Fibroblast of lung (primary cell): ENCODE data around the gene SNPH. TPM values are rescaled to one million over a fixed set of nuclear protein-coding genes. Genes with fewer than 3 reads are reported as not detected.

Experiments
- DNase-seq, 2 donors: peaks; one replicate each; pipeline versions ENCODE4 v3.0.0 to v3.0.0-alpha.2; 2010; ENCODE audit warnings: low read depth in 2 of 2
- H2AFZ ChIP-seq: 2 replicates; pipeline ENCODE4 v1.5.1; 2012; ENCODE audit warnings: low read length, control low read depth, inconsistent platforms
- H3K27ac ChIP-seq: 2 replicates; pipeline ENCODE4 v1.5.1; 2011; ENCODE audit warnings: low read length, control low read depth; ENCODE audit not compliant: insufficient read depth
- H3K27me3 ChIP-seq: 2 replicates; pipeline ENCODE4 v1.5.1; 2011; ENCODE audit warnings: mild to moderate bottlenecking, low read length; ENCODE audit not compliant: control insufficient read depth, insufficient read depth
- H3K36me3 ChIP-seq: 2 replicates; pipeline ENCODE4 v1.5.1; 2011; ENCODE audit warnings: low read length; ENCODE audit not compliant: control insufficient read depth, insufficient read depth
- H3K4me1 ChIP-seq: 2 replicates; pipeline ENCODE4 v1.5.1; 2011; ENCODE audit warnings: low read length; ENCODE audit not compliant: control insufficient read depth, insufficient read depth; ENCODE audit errors: extremely low read depth
- H3K4me2 ChIP-seq: 2 replicates; pipeline ENCODE4 v1.5.1; 2011; ENCODE audit warnings: low read length, control low read depth; ENCODE audit not compliant: insufficient read depth; ENCODE audit errors: extremely low read depth
- H3K4me3 ChIP-seq, 4 experiments: fragments of 200-600 bp in 1 of 4; sonication (generic) in 1 of 4; replicated peaks in 1 of 4; 2 replicates each; pipeline ENCODE4 v1.5.1; 2011 to 2016; ENCODE audit warnings: low read length in 4 of 4, low read depth in 3 of 4, mild to moderate bottlenecking in 3 of 4, control low read depth in 2 of 4, inconsistent platforms in 1 of 4, mixed read lengths in 1 of 4; ENCODE audit not compliant: insufficient read depth in 1 of 4; ENCODE audit errors: control extremely low read depth in 1 of 4
- H3K79me2 ChIP-seq: 2 replicates; pipeline ENCODE4 v1.5.1; 2012; ENCODE audit warnings: mild to moderate bottlenecking, low read length, inconsistent platforms; ENCODE audit not compliant: control insufficient read depth, insufficient read depth
- H3K9ac ChIP-seq: 2 replicates; pipeline ENCODE4 v1.5.1; 2011; ENCODE audit warnings: mild to moderate bottlenecking, low read length, control low read depth; ENCODE audit not compliant: insufficient read depth
- H3K9me3 ChIP-seq: 2 replicates; pipeline ENCODE4 v1.5.1; 2012; ENCODE audit warnings: low read depth, low read length; ENCODE audit not compliant: control insufficient read depth, insufficient read depth
- H4K20me1 ChIP-seq: 2 replicates; pipeline ENCODE4 v1.5.1; 2011; ENCODE audit warnings: low read length; ENCODE audit not compliant: control insufficient read depth, insufficient read depth; ENCODE audit errors: extremely low read depth
- CTCF ChIP-seq, 2 donors: IDR thresholded peaks in 1 of 2; conservative IDR thresholded peaks in 1 of 2; 1 replicate in 1 of 2; 2 replicates in 1 of 2; pipeline ENCODE4 v1.5.1; 2011 to 2012; ENCODE audit warnings: low read length in 2 of 2, control low read depth in 1 of 2, inconsistent platforms in 1 of 2, low read depth in 1 of 2, mild to moderate bottlenecking in 1 of 2
- EZH2 ChIP-seq: IDR thresholded peaks from 2 replicates; pipeline ENCODE4 v1.5.1; 2012; ENCODE audit warnings: low read length, control low read depth, mild to moderate bottlenecking; ENCODE audit errors: missing control alignments
- polyA plus RNA-seq, 2 donors: library from polyadenylated mRNA; depleted of rRNA in 1 of 2; stranded (reverse) in 1 of 2; unstranded in 1 of 2; fragments of >200 nt; gene quantifications; 2 replicates each; pipeline ENCODE4 v1.2.1, GENCODE V29; 2011 to 2012; ENCODE audit warnings: missing spikeins in 1 of 2
- total RNA-seq: library from RNA; depleted of rRNA; stranded (reverse); fragments of >200 nt; gene quantifications from 2 replicates; pipeline ENCODE4 v1.2.1, GENCODE V29; 2014

SNPH gene
- total and polyA plus RNA-seq, 2 donors (not counting 1 experiment from before 2014, with no cell fraction given) = 0.85 to 18.5 TPM

DNA sequence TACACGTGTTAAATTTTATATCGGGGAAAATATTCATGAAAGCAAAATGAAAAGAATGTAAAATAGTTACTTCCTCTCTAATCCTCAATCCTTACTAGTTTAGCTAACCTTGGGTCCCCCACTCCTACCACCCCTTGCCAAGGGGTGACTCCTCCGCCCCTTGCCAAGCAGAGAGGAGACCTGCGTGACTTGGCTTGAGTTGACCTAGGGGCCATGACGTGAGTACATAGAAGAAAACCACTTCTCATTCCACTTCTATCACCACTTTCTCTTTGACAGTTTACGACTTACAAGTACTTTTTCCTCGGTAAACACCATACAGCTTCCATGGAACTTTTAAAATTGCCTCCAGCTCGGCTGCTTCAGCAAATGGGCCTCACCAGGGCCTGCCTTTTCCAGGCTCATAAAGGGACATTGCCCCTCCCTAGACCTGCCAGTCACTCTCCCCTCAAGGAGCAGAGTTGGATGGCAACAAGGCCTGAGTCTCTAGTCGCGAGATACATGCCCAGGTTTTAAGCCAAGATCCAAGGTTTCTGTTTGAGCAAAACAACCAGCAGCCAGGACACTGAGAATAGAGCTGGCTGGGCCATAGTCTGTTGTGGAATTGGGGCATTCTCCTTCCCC is 32.9 kb downstream of the SNPH start:
- no peak for DNase-seq
- no peaks in the 10 kb centered on the region for H3K36me3 ChIP-seq
- no peaks in the 10 kb centered on the region for H4K20me1 ChIP-seq
- TF ChIP-seq EZH2 = no peak
- TF ChIP-seq CTCF (conservative IDR thresholded peaks at IDR 0.05 in 1 of 2, IDR thresholded peaks at IDR 0.05 in 1 of 2; ENCODE audit: low read depth in 1 of 2, low read length in 2 of 2) = no peak
- H3K4me3 ChIP-seq = no peak overlapping the region
- no peak overlapping the region for H3K9ac ChIP-seq
- no peaks in the 10 kb centered on the region for H3K9me3 ChIP-seq
- no peaks in the 10 kb centered on the region for H3K79me2 ChIP-seq
- peaks cover 7% of the 10 kb centered on the region for H3K4me1 ChIP-seq
- no peak overlapping the region for H3K27ac ChIP-seq
- H3K4me2 ChIP-seq = no peak overlapping the region
- no peaks in the 10 kb centered on the region for H3K27me3 ChIP-seq
- H2AFZ ChIP-seq = no peak overlapping the region

GRCh38 chr20:1299522-1299921 is 33.4 kb downstream of the SNPH start:
- Histone ChIP-seq H3K4me1 (peaks cover 7% of the 10 kb centered on the region), H3K27ac (no peak overlapping the region), H4K20me1 (no peaks in the 10 kb centered on the region)

More at GRCh38 chr20:1299522-1299921, 33.4 kb downstream of the SNPH start:
- no peaks in the 10 kb centered on the region for H3K36me3 ChIP-seq
- no peaks in the 10 kb centered on the region for H3K27me3 ChIP-seq
- DNase-seq = no peak
- H3K9me3 ChIP-seq = no peaks in the 10 kb centered on the region
- H3K9ac ChIP-seq = no peak overlapping the region
- no peaks in the 10 kb centered on the region for H3K79me2 ChIP-seq
- no peak overlapping the region for H2AFZ ChIP-seq
- TF ChIP-seq CTCF (conservative IDR thresholded peaks at IDR 0.05 in 1 of 2, IDR thresholded peaks at IDR 0.05 in 1 of 2; ENCODE audit: low read depth in 1 of 2, low read length in 2 of 2) (peak in 1 of 2 donors; percentile 24), EZH2 (no peak)
- no peak overlapping the region for H3K4me3 ChIP-seq
- H3K4me2 ChIP-seq = no peak overlapping the region
